Astrocyte of the cerebellum (primary cell): Measurements from ENCODE around the gene SLC2A5.
"Not testable (repeated sequence)": the region's sequence is repeated elsewhere in the genome, so short reads cannot be mapped to it uniquely, and the experiment has no call there.

Source experiments
- DNase-seq: peaks from one replicate; pipeline ENCODE4 v3.0.0-alpha.2; 2011; ENCODE audit warnings: low read depth
- H3K4me3 ChIP-seq: 2 replicates; pipeline ENCODE4 v1.5.1; 2011; ENCODE audit warnings: mild to moderate bottlenecking, low read depth, low read length, moderate library complexity
- in situ Hi-C: cut with HindIII; loops from 2 replicates; pipeline ENCODE4 v1.10.0; 2017; ENCODE audit warnings: low sequenced_read_pairs
- TF ChIP-seq, protein P1 (sequence below): IDR thresholded peaks from 2 replicates; pipeline ENCODE4 v1.5.1; 2012; ENCODE audit warnings: low read length, low read depth, moderate library complexity, mild to moderate bottlenecking; ENCODE audit errors: missing control alignments

The SLC2A5 gene

DNA sequence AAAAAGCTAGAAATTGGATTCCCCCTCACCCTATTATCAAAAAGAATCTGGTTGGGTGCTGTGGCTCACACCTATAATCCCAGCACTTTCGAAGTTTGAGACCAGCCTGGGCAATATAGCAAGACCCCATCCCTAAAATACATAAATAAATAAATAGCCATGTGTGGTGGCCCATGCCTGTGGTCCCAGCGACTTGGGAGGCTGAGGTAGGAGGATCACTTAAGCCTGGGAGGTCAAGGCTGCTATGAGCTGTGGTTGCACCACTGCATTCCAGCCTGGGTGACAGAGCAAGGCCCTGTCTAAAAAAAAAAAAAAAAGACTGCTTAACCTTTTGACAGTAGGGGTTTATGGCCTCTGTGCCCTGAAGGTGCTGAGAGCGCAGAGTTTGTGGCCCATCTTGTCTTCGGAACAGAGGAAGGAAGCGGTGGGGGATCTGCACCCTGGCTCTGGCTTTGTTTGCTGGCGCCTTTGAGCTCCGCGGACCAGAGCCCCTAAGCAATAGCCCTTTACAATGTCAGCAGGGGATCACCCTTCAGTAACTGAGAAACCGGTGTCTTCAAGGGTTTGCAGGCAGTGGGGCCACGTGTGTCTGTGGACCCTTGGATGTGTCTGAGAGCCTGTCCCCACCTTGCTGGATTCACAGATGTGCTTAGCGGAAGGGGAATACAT, 65.3 kb downstream of the SLC2A5 start:
- TF ChIP-seq, protein P1, sequence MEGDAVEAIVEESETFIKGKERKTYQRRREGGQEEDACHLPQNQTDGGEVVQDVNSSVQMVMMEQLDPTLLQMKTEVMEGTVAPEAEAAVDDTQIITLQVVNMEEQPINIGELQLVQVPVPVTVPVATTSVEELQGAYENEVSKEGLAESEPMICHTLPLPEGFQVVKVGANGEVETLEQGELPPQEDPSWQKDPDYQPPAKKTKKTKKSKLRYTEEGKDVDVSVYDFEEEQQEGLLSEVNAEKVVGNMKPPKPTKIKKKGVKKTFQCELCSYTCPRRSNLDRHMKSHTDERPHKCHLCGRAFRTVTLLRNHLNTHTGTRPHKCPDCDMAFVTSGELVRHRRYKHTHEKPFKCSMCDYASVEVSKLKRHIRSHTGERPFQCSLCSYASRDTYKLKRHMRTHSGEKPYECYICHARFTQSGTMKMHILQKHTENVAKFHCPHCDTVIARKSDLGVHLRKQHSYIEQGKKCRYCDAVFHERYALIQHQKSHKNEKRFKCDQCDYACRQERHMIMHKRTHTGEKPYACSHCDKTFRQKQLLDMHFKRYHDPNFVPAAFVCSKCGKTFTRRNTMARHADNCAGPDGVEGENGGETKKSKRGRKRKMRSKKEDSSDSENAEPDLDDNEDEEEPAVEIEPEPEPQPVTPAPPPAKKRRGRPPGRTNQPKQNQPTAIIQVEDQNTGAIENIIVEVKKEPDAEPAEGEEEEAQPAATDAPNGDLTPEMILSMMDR, result no peak
- no peak overlapping the region for H3K4me3 ChIP-seq
- in situ Hi-C loops, result no loop called here
- no peak for DNase-seq

- H3K4me3 ChIP-seq, DNase-seq, in situ Hi-C loops: not testable (repeated sequence)
Observed at GRCh38 chr1:9002215-9002560, 67.2 kb downstream of the SLC2A5 start.

GRCh38 chr1:9001534-9002214, 67.8 kb downstream of the SLC2A5 start:
- H3K4me3 ChIP-seq, DNase-seq, in situ Hi-C loops: not testable (repeated sequence)

DNA sequence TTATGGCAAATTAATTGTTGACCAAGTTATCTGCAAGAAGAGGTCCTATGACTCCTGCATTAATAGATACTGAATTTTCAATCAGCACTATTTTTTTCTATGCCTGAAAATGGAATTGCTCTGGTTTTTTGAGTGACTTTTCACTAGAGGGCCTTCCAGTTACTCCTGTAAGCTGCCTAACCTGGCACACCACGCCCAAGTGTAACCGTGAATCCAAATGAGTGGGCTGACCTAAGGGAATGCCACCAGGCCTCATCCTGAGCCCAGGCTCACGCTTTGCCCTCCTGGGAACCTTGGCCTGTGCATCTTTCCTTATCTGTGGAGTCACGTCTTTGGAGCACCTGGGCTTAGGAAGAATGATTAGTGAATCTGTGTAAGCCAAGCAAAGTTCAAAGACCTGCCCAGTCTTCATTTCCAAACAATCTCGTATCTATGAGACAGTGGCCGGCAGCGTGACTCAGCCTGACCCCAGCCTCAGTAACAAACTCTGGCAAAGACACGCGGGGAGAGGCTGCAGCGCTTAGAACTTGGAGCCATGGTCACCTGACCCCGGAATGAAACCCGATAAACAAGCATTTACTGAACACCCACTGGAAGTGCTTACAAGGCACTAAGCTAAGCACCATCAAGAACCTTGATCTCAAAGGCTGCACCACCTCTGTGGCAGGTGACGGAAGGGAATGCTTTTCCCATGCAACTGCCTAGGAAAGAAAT, 75.3 kb downstream of the SLC2A5 start:
- DNase-seq, H3K4me3 ChIP-seq, in situ Hi-C loops: not testable (repeated sequence)

- in situ Hi-C loops, result no loop called here
- no peak for DNase-seq
- TF ChIP-seq, protein P1, result no peak
- no peak overlapping the region for H3K4me3 ChIP-seq
Observed at GRCh38 chr1:8992936-8993687, 76.3 kb downstream of the SLC2A5 start.

GRCh38 chr1:8989821-8990220, 79.6 kb downstream of the SLC2A5 start:
- in situ Hi-C loops, result no loop called here
- no peak overlapping the region for H3K4me3 ChIP-seq
- TF ChIP-seq, protein P1, result no peak
- DNase-seq, result no peak

DNA sequence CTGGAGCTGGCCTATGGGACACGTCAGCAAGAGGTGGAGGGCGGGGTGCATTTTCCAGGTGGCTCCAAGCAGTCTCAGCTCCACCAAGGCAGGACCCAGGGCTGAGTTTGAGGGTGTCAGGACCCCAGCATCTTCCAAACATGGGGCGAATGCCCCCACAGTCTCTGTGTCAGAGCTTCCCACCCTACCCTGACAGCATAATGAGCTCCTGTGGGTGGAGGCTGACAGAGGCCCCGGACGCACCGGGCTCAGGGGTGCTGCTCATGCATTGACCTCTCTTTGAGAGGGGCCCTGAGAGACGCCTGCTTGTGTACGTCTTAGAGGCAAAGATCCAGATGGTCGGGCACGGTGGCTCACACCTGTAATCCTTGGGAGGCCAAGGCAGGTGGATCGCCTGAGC, 80.4 kb downstream of the SLC2A5 start:
- DNase-seq, result no peak
- no peak overlapping the region for H3K4me3 ChIP-seq
- in situ Hi-C loops, result no loop called here
- TF ChIP-seq, protein P1, result no peak

- DNase-seq, result no peak
- in situ Hi-C loops, result no loop called here
- no peak overlapping the region for H3K4me3 ChIP-seq
- TF ChIP-seq, protein P1, result no peak
Observed at GRCh38 chr1:8988618-8988967, 80.8 kb downstream of the SLC2A5 start.
